Measurements from ENCODE around the gene CHRM3. TPM values are rescaled to one million over a fixed set of nuclear protein-coding genes. Genes with fewer than 3 reads are reported as not detected.

The CHRM3 gene
- polyA plus RNA-seq, 1 donor (not counting 4 experiments of a cell fraction or from before 2014, with no cell fraction given) = not detected

- no peaks in the 10 kb centered on the region for H4K20me1 ChIP-seq (ENCODE audit: control insufficient read depth, extremely low read depth, insufficient read depth, low read length)
- TF ChIP-seq CTCF (optimal IDR thresholded peaks at IDR 0.05 in 1 of 3, IDR thresholded peaks at IDR 0.05 in 1 of 3, conservative IDR thresholded peaks at IDR 0.05 in 1 of 3; ENCODE audit: extremely low read depth in 1 of 3, insufficient read depth in 2 of 3, low read length in 3 of 3) (no peak), EZH2 (IDR thresholded peaks at IDR 0.05; ENCODE audit: low read length) (no peak)
- H3K27ac ChIP-seq (ENCODE audit: control insufficient read depth, insufficient read depth, low read length) = no peak overlapping the region
- no peaks in the 10 kb centered on the region for H3K9me1 ChIP-seq (ENCODE audit: control insufficient read depth, extremely low read depth, insufficient read depth, low read length)
- FAIRE-seq (no peak), DNase-seq (ENCODE audit: low read depth, low spot score) (no peak)
- no peak overlapping the region for H3K4me2 ChIP-seq (ENCODE audit: control insufficient read depth, extremely low read depth, insufficient read depth, low read depth, low read length)
- H2AFZ ChIP-seq (ENCODE audit: control insufficient read depth, low read length) = no peak overlapping the region
- H3K27me3 ChIP-seq (ENCODE audit: control insufficient read depth, extremely low read depth, insufficient read depth, low read length) = peaks cover 27% of the 10 kb centered on the region
- H3K4me3 ChIP-seq (ENCODE audit: control insufficient read depth in 2 of 3, extremely low read depth in 1 of 3, insufficient read depth in 2 of 3, low read depth in 1 of 3, low read length in 3 of 3) = no peak overlapping the region
- no peak overlapping the region for H3K9ac ChIP-seq (ENCODE audit: control insufficient read depth, extremely low read depth, insufficient read depth, low read length)
- H3K79me2 ChIP-seq (ENCODE audit: control insufficient read depth, insufficient read depth, low read length) = no peaks in the 10 kb centered on the region
- no peaks in the 10 kb centered on the region for H3K36me3 ChIP-seq (ENCODE audit: control insufficient read depth in 2 of 2, extremely low read depth in 1 of 2, insufficient read depth in 2 of 2, low read length in 2 of 2)
- H3K4me1 ChIP-seq (ENCODE audit: control insufficient read depth, extremely low read depth, insufficient read depth, low read length) = no peaks in the 10 kb centered on the region
- no peaks in the 10 kb centered on the region for H3K9me3 ChIP-seq (ENCODE audit: control insufficient read depth, low read depth, low read length)
- dilution Hi-C loops (cut with MboI; ENCODE audit: extremely low pct_ligation_motif_present, low sequenced_read_pairs) = no loop called here
Measured at GRCh38 chr1:239388578-239388977, 2.2 kb downstream of the CHRM3 start.

GRCh38 chr1:239389703-239390102, 3.3 kb downstream of the CHRM3 start:
- dilution Hi-C loops (cut with MboI; ENCODE audit: extremely low pct_ligation_motif_present, low sequenced_read_pairs) = no loop called here
- no peak overlapping the region for H3K4me3 ChIP-seq (ENCODE audit: control insufficient read depth in 2 of 3, extremely low read depth in 1 of 3, insufficient read depth in 2 of 3, low read depth in 1 of 3, low read length in 3 of 3)
- no peak overlapping the region for H3K27ac ChIP-seq (ENCODE audit: control insufficient read depth, insufficient read depth, low read length)
- no peak for TF ChIP-seq CTCF (optimal IDR thresholded peaks at IDR 0.05 in 1 of 3, IDR thresholded peaks at IDR 0.05 in 1 of 3, conservative IDR thresholded peaks at IDR 0.05 in 1 of 3; ENCODE audit: extremely low read depth in 1 of 3, insufficient read depth in 2 of 3, low read length in 3 of 3)
- no peak for TF ChIP-seq EZH2 (IDR thresholded peaks at IDR 0.05; ENCODE audit: low read length)
- H3K9ac ChIP-seq (ENCODE audit: control insufficient read depth, extremely low read depth, insufficient read depth, low read length) = no peak overlapping the region
- peaks cover 27% of the 10 kb centered on the region for H3K27me3 ChIP-seq (ENCODE audit: control insufficient read depth, extremely low read depth, insufficient read depth, low read length)
- H3K79me2 ChIP-seq (ENCODE audit: control insufficient read depth, insufficient read depth, low read length) = no peaks in the 10 kb centered on the region
- H4K20me1 ChIP-seq (ENCODE audit: control insufficient read depth, extremely low read depth, insufficient read depth, low read length) = no peaks in the 10 kb centered on the region
- FAIRE-seq (no peak), DNase-seq (ENCODE audit: low read depth, low spot score) (no peak)
- H3K9me1 ChIP-seq (ENCODE audit: control insufficient read depth, extremely low read depth, insufficient read depth, low read length) = no peaks in the 10 kb centered on the region
- no peak overlapping the region for H3K4me2 ChIP-seq (ENCODE audit: control insufficient read depth, extremely low read depth, insufficient read depth, low read depth, low read length)
- H3K4me1 ChIP-seq (ENCODE audit: control insufficient read depth, extremely low read depth, insufficient read depth, low read length) = no peaks in the 10 kb centered on the region
- H3K36me3 ChIP-seq (ENCODE audit: control insufficient read depth in 2 of 2, extremely low read depth in 1 of 2, insufficient read depth in 2 of 2, low read length in 2 of 2) = no peaks in the 10 kb centered on the region
- H2AFZ ChIP-seq (ENCODE audit: control insufficient read depth, low read length) = no peak overlapping the region
- no peaks in the 10 kb centered on the region for H3K9me3 ChIP-seq (ENCODE audit: control insufficient read depth, low read depth, low read length)
